Muscle layer of duodenum (tissue), 2 donors: ENCODE results near the gene OBSCN.

Source experiments
- H3K27ac ChIP-seq: one replicate; pipeline ENCODE4 v1.7.0; 2013; ENCODE audit warnings: mild to moderate bottlenecking, low read length
- H3K27me3 ChIP-seq: one replicate; pipeline ENCODE4 v1.7.0; 2013; ENCODE audit warnings: low read depth, mild to moderate bottlenecking, control low read depth, low read length
- H3K36me3 ChIP-seq, 2 donors: one replicate each; pipeline ENCODE4 v1.7.0; 2013; ENCODE audit warnings: low read length in 2 of 2, control low read depth in 1 of 2, mild to moderate bottlenecking in 1 of 2; ENCODE audit not compliant: insufficient read depth in 2 of 2, control insufficient read depth in 1 of 2
- H3K4me1 ChIP-seq, 2 donors: one replicate each; pipeline ENCODE4 v1.7.0; 2013; ENCODE audit warnings: low read length in 2 of 2, mild to moderate bottlenecking in 2 of 2, control low read depth in 1 of 2, moderate library complexity in 1 of 2; ENCODE audit not compliant: insufficient read depth in 2 of 2, control insufficient read depth in 1 of 2
- H3K4me3 ChIP-seq, 2 donors: one replicate each; pipeline ENCODE4 v1.7.0; 2013; ENCODE audit warnings: low read length in 2 of 2, low read depth in 1 of 2, mild to moderate bottlenecking in 1 of 2
- H3K9me3 ChIP-seq, 2 donors: one replicate each; pipeline ENCODE4 v1.7.0; 2013; ENCODE audit warnings: low read length in 2 of 2, control low read depth in 1 of 2, mild to moderate bottlenecking in 1 of 2; ENCODE audit not compliant: control insufficient read depth in 1 of 2
- donor health status: healthy.

The OBSCN gene, protein sequence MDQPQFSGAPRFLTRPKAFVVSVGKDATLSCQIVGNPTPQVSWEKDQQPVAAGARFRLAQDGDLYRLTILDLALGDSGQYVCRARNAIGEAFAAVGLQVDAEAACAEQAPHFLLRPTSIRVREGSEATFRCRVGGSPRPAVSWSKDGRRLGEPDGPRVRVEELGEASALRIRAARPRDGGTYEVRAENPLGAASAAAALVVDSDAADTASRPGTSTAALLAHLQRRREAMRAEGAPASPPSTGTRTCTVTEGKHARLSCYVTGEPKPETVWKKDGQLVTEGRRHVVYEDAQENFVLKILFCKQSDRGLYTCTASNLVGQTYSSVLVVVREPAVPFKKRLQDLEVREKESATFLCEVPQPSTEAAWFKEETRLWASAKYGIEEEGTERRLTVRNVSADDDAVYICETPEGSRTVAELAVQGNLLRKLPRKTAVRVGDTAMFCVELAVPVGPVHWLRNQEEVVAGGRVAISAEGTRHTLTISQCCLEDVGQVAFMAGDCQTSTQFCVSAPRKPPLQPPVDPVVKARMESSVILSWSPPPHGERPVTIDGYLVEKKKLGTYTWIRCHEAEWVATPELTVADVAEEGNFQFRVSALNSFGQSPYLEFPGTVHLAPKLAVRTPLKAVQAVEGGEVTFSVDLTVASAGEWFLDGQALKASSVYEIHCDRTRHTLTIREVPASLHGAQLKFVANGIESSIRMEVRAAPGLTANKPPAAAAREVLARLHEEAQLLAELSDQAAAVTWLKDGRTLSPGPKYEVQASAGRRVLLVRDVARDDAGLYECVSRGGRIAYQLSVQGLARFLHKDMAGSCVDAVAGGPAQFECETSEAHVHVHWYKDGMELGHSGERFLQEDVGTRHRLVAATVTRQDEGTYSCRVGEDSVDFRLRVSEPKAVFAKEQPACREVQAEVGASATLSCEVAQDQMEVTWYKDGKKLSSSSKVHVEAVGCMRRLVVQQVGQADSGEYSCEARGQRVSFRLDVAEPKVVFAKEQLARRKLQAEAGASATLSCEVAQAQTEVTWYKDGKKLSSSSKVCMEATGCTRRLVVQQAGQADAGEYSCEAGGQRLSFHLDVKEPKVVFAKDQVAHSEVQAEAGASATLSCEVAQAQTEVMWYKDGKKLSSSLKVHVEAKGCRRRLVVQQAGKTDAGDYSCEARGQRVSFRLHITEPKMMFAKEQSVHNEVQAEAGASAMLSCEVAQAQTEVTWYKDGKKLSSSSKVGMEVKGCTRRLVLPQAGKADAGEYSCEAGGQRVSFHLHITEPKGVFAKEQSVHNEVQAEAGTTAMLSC (N-terminal part only)

DNA sequence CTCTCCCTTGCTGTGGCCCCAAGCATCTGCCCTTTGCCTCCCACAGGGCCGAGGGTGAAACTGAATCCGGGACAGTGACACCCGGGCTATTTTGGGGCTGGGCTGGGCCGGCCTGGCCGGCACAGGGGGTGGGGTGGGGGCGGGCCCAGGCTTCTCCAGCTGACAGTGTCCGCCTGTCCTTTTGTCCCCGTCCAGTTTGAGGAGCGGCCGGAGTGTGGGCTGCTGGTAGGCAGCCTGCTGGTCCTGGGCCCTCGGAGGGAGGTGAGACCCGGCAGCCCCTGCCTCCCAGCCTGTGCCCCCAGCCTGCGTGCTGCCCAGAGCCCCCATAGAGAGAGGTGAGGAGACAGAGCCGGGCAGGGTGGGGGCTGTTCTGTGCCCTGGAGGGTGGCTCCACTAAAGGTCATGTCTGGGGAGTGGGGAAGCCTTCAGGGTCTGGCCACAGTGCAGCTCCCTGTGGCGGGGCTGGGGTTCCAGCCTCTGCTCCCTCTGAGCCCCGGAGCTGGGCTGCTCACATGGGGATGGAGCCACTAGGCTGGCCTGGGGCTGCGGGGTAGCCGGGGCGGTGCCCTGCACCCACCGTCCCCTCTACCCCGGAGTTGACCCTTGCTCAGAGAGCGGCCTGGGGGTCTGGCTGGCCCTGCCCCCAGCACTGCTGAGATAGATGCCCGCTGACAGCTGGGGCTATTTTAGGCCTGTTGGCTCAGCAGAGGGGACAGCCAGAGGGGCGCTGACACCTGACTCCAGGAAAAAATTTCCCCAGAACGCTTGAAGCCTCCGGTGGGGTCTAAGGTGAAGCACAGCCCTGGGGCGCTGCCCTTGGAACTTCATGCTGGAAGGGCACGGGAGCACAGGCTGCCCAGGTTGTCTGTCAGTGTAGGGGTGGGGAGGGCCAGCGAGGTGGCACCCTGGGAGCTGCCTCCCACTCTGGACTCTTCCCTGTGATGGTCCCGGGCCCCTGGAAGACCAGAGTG lies at the start of gene OBSCN:
Gene OBSCN, plus strand, starts transcription at position 194 of the 971 bp plus-strand sequence. CDS start 3,740 bp downstream, outside the sequence.
- Histone ChIP-seq H3K4me3 (no peak within 1 kb of the TSS), H3K27me3 (no peaks in the 10 kb centered on the region), H3K9me3 (no peaks in the 10 kb centered on the region), H3K36me3 (no peaks in the 10 kb centered on the region), H3K27ac (no peak within 1 kb of the TSS), H3K4me1 (peaks cover 0 to 8% of the 10 kb centered on the region in 2 donors)

DNA sequence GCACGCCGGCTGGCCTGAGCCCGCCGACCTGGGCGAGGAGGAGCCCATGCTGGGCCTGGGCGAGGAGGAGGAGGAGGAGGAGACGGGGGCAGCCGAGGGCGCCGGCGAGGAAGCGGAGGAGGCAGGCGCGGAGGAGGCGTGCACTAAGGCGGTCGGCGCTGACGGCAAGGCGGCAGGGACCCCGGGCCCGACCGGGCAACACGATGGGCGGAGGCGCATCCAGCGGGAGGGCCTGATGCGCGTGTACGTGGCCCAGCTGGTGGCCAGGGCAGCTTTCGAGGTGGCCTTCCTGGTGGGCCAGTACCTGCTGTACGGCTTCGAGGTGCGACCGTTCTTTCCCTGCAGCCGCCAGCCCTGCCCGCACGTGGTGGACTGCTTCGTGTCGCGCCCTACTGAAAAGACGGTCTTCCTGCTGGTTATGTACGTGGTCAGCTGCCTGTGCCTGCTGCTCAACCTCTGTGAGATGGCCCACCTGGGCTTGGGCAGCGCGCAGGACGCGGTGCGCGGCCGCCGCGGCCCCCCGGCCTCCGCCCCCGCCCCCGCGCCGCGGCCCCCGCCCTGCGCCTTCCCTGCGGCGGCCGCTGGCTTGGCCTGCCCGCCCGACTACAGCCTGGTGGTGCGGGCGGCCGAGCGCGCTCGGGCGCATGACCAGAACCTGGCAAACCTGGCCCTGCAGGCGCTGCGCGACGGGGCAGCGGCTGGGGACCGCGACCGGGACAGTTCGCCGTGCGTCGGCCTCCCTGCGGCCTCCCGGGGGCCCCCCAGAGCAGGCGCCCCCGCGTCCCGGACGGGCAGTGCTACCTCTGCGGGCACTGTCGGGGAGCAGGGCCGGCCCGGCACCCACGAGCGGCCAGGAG lies 49.5 kb upstream of the OBSCN start:
- H3K27me3 ChIP-seq = no peaks in the 10 kb centered on the region

DNA sequence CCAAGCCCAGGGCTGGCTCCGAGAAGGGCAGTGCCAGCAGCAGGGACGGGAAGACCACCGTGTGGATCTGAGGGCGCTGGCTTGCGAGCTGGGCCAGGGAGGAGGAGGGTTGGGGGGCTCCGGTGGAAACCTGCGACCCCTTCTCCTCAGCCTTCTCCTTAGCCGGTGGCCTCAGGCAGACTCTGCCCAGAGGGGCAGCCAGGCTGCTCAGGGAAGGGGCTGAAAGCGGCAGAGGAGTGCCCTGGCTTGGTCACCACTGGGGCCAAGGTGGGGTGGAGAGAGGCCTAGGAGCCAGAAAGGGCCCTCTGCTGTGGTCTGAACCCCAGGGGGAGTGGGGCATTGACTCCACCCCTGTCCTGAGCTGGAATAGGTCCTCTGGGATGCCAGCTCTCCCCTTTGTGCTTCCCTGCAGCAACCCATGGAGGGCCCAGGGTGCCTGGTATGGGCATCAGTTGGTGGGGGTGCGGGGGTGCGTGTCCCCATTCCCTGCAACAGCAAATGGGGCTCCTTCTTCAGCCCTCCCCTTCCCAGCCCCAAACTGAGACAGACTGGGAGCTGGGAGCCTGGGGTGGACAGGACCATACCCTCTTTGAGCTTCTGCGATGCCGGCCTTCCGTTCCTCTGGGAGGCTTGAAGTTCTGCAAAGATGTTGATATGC lies 48.7 kb upstream of the OBSCN start:
- H3K36me3 ChIP-seq = no peaks in the 10 kb centered on the region
- H3K27me3 ChIP-seq = no peaks in the 10 kb centered on the region
- H3K4me1 ChIP-seq = no peaks in the 10 kb centered on the region
- no peak overlapping the region for H3K4me3 ChIP-seq
- no peaks in the 10 kb centered on the region for H3K9me3 ChIP-seq
- H3K27ac ChIP-seq = no peak overlapping the region

More for the DNA sequence above, 49.5 kb upstream of the OBSCN start:
- Histone ChIP-seq H3K4me1 (no peaks in the 10 kb centered on the region), H3K9me3 (no peaks in the 10 kb centered on the region), H3K36me3 (no peaks in the 10 kb centered on the region), H3K4me3 (no peak overlapping the region), H3K27ac (no peak overlapping the region)

DNA sequence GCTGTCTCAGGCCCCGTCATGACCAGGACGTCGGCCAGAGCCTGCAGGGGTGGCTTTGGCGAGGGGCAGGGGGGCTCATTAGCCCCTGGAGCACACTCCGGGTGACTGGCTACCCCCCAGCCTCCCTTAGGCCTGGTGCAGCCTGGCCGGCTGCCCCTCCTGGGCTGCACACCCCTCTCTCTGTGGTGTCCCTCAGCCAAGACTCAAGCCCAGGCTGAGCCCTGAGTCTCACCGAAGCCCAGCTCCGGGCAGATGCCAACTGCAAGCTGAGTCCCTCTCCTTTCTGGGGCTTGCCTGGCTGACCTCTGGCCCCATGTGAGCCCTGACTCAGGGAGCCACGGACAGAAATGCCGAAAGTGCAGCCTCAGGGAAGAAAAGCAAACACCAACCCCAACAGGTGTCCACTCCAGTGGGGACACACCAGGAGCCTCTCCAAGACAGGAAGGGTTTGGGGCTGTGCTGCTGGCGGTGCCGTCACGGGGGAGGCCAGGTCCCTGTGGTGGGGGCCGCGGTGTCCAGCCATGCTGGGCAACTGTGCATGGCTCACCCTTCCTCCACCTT lies 47.6 kb upstream of the OBSCN start:
- H3K9me3 ChIP-seq = no peaks in the 10 kb centered on the region
- H3K36me3 ChIP-seq = no peaks in the 10 kb centered on the region
- no peaks in the 10 kb centered on the region for H3K27me3 ChIP-seq
- no peak overlapping the region for H3K4me3 ChIP-seq
- H3K27ac ChIP-seq = no peak overlapping the region
- H3K4me1 ChIP-seq = peaks cover 0 to 6% of the 10 kb centered on the region in 2 donors

GRCh38 chr1:228161362-228161761 lies 46.5 kb upstream of the OBSCN start:
- Histone ChIP-seq H3K9me3 (no peaks in the 10 kb centered on the region), H3K36me3 (no peaks in the 10 kb centered on the region), H3K4me1 (peaks cover 0 to 6% of the 10 kb centered on the region in 2 donors), H3K4me3 (no peak overlapping the region), H3K27me3 (no peaks in the 10 kb centered on the region), H3K27ac (no peak overlapping the region)

- H3K4me3 ChIP-seq = no peak overlapping the region
- no peaks in the 10 kb centered on the region for H3K27me3 ChIP-seq
- H3K27ac ChIP-seq = no peak overlapping the region
- H3K36me3 ChIP-seq = no peaks in the 10 kb centered on the region
- H3K9me3 ChIP-seq = no peaks in the 10 kb centered on the region
- peaks cover 0 to 9% of the 10 kb centered on the region in 2 donors for H3K4me1 ChIP-seq
Measured at GRCh38 chr1:228161866-228162265, 46.0 kb upstream of the OBSCN start.

DNA sequence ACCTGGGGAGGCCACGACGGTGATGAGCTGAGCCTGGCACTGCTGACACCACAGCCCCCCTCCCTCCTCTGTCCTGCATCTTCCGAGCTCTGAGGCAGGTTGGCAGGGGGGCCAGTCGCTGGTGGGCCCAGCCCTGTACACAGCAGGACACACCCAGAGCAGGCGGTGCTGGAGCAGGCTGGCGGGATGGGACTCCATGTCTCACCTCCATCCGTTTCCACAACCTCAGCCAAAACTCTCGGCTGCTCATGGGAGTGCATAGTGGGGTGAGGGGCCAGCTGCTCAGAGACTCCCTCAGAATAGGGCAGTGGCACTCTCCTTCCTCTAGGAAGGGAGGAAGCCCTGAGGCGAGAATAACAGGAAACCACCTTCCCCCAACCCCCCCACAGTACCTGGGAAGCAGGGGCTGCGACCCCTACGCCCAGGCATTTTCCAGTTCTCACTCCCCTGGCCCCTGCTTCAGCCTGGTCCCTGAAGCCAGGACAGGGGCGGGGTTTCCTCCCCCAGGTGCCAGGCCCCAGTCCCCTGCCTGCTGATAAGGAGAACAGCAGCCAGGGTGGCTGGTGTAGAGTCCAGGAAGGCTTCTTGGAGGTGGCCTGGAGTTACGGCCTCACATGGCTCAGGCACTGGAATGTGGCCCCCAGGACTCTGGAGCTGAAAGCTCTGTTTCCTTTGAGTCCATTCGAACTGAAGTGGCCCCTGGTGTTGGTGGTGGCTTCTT lies 45.4 kb upstream of the OBSCN start:
- Histone ChIP-seq H3K4me3 (no peak overlapping the region), H3K27me3 (no peaks in the 10 kb centered on the region), H3K4me1 (peaks cover 0 to 11% of the 10 kb centered on the region in 2 donors), H3K27ac (no peak overlapping the region), H3K9me3 (no peaks in the 10 kb centered on the region), H3K36me3 (no peaks in the 10 kb centered on the region)

- H3K4me3 ChIP-seq = no peak overlapping the region
- H3K4me1 ChIP-seq = peaks cover 0 to 11% of the 10 kb centered on the region in 2 donors
- no peaks in the 10 kb centered on the region for H3K9me3 ChIP-seq
- H3K27me3 ChIP-seq = no peaks in the 10 kb centered on the region
- H3K27ac ChIP-seq = no peak overlapping the region
- no peaks in the 10 kb centered on the region for H3K36me3 ChIP-seq
Measured at GRCh38 chr1:228163007-228163753, 44.7 kb upstream of the OBSCN start.
